Caco-2 (cell line): ENCODE data around the gene ABCC1. TPM values are rescaled to one million over a fixed set of nuclear protein-coding genes. Genes with fewer than 3 reads are reported as not detected.

Experiments
- BruUV-seq: library from RNA; stranded (reverse); fragments of 400-500 nt; replicated peaks from 2 replicates; lab custom pipeline; 2021; lab: Mats Ljungman, UMichigan
- CTCF ChIA-PET: fragments of 300-600 bp; sonication (Branson Sonifier 250); formaldehyde crosslinking; loops from one replicate; lab custom pipeline; 2022; ENCODE audit warnings: antibody characterized with exemption; lab: Charles Lee
- POLR2A ChIA-PET: fragments of 300-600 bp; sonication (Branson Sonifier 250); formaldehyde crosslinking; loops from one replicate; lab custom pipeline; 2022; ENCODE audit warnings: antibody characterized with exemption; lab: Charles Lee
- DNase-seq, 2 experiments: peaks; one replicate each; pipeline versions ENCODE4 v3.0.0 to v3.0.0-alpha.2; 2020 to 2022
- H3K27me3 ChIP-seq: replicated peaks from 2 replicates; pipeline ENCODE4 v1.6.0; 2011; ENCODE audit warnings: low read length; ENCODE audit not compliant: control insufficient read depth, insufficient read depth
- H3K36me3 ChIP-seq: 2 replicates; pipeline ENCODE4 v1.5.1; 2011; ENCODE audit warnings: low read length; ENCODE audit not compliant: control insufficient read depth, insufficient read depth
- H3K4me1 ChIP-seq: fragments of 250-450 bp; sonication (Bioruptor Pico); 2 replicates; pipeline ENCODE4 v1.5.1; 2020; ENCODE audit warnings: mild to moderate bottlenecking
- H3K4me3 ChIP-seq: 2 replicates; pipeline ENCODE4 v1.5.1; 2011; ENCODE audit warnings: low read depth, mild to moderate bottlenecking, control low read depth, low read length
- H3K9me3 ChIP-seq: fragments of 250-450 bp; sonication (Bioruptor Pico); 2 replicates; pipeline ENCODE4 v1.5.1; 2020; ENCODE audit warnings: mild to moderate bottlenecking, moderate library complexity
- H3K27ac Mint-ChIP-seq: one replicate; pipeline ENCODE4 v1.8.0; 2022; ENCODE audit warnings: mixed read lengths; ENCODE audit not compliant: unreplicated experiment
- H3K27me3 Mint-ChIP-seq: one replicate; pipeline ENCODE4 v1.8.0; 2022; ENCODE audit warnings: mixed read lengths; ENCODE audit not compliant: insufficient read depth, unreplicated experiment
- H3K36me3 Mint-ChIP-seq: one replicate; pipeline ENCODE4 v1.8.0; 2022; ENCODE audit warnings: mild to moderate bottlenecking, mixed read lengths; ENCODE audit not compliant: insufficient read depth, unreplicated experiment
- H3K4me1 Mint-ChIP-seq: one replicate; pipeline ENCODE4 v1.8.0; 2022; ENCODE audit warnings: low read depth, mixed read lengths; ENCODE audit not compliant: unreplicated experiment
- H3K4me3 Mint-ChIP-seq: one replicate; pipeline ENCODE4 v1.8.0; 2022; ENCODE audit warnings: mild to moderate bottlenecking, moderate library complexity, mixed read lengths; ENCODE audit not compliant: unreplicated experiment
- H3K9me3 Mint-ChIP-seq: one replicate; pipeline ENCODE4 v1.8.0; 2022; ENCODE audit warnings: mixed read lengths; ENCODE audit not compliant: unreplicated experiment
- intact Hi-C: fragments of 100-400 bp; cut with micrococcal nuclease; formaldehyde crosslinking; loops from one replicate; pipeline ENCODE4 v1.10.0; 2022; ENCODE audit not compliant: unreplicated experiment
- total RNA-seq: library from RNA; stranded (reverse); gene quantifications from 2 replicates; pipeline ENCODE4 v1.2.3, GENCODE V29; 2022
- TF ChIP-seq, protein P1 (sequence below), 2 experiments: fragments of 200-600 bp in 1 of 2; IDR thresholded peaks; 1 replicate in 1 of 2; 2 replicates in 1 of 2; pipeline versions ENCODE4 v1.5.1 to v1.8.0; 2011 to 2022; ENCODE audit warnings: antibody characterized with exemption in 1 of 2, control low read depth in 1 of 2, inconsistent platforms in 1 of 2, low read depth in 1 of 2, low read length in 1 of 2, mild to moderate bottlenecking in 1 of 2, moderate library complexity in 1 of 2; ENCODE audit not compliant: insufficient read depth in 1 of 2, severe bottlenecking in 1 of 2, unreplicated experiment in 1 of 2

ABCC1 gene
- total RNA-seq, 1 experiment from 2014 or later, result 22.3 TPM

DNA sequence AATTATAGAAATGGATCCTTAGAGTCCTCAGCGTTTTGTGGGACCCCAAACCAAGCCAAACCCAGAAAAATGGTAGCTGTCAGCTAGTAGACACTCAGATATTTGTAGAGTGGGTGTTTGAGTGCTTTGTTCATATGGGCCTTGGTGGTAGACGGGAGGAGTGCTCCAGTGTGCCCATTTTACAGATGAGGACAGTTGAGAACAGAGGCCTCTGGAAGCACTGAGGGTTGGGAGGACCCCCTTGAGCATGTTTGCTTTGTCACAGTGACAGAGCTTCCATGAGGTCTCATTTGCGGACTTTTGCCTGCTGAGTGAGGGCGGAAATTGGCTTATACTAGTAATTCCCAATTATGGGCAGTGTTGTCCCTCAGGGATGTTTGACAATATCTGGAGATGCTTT is 162.2 kb downstream of the ABCC1 start:
- no peak overlapping the region for H3K27ac Mint-ChIP-seq
- ChIA-PET POLR2A (no interaction called here), CTCF (no interaction called here)
- DNase-seq, result no peak
- H3K36me3 ChIP-seq, result no peaks in the 10 kb centered on the region; the same call in 1 of the 2 replicates
- H3K4me1 Mint-ChIP-seq, result no peaks in the 10 kb centered on the region
- TF ChIP-seq, protein P1, sequence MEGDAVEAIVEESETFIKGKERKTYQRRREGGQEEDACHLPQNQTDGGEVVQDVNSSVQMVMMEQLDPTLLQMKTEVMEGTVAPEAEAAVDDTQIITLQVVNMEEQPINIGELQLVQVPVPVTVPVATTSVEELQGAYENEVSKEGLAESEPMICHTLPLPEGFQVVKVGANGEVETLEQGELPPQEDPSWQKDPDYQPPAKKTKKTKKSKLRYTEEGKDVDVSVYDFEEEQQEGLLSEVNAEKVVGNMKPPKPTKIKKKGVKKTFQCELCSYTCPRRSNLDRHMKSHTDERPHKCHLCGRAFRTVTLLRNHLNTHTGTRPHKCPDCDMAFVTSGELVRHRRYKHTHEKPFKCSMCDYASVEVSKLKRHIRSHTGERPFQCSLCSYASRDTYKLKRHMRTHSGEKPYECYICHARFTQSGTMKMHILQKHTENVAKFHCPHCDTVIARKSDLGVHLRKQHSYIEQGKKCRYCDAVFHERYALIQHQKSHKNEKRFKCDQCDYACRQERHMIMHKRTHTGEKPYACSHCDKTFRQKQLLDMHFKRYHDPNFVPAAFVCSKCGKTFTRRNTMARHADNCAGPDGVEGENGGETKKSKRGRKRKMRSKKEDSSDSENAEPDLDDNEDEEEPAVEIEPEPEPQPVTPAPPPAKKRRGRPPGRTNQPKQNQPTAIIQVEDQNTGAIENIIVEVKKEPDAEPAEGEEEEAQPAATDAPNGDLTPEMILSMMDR (IDR thresholded peaks at IDR 0.05; ENCODE audit: insufficient read depth in 1 of 2, low read depth in 1 of 2, low read length in 1 of 2, severe bottlenecking in 1 of 2, unreplicated experiment in 1 of 2), result no peak
- no peaks in the 10 kb centered on the region for H3K27me3 Mint-ChIP-seq
- H3K27me3 ChIP-seq, result no peaks in the 10 kb centered on the region
- H3K9me3 ChIP-seq, result no peaks in the 10 kb centered on the region
- no TSS peak for BruUV-seq
- no peaks in the 10 kb centered on the region for H3K4me1 ChIP-seq
- intact Hi-C loops, result no loop called here
- H3K36me3 Mint-ChIP-seq, result peaks cover 39% of the 10 kb centered on the region
- no peak overlapping the region for H3K4me3 ChIP-seq
- no peak overlapping the region for H3K4me3 Mint-ChIP-seq
- no peaks in the 10 kb centered on the region for H3K9me3 Mint-ChIP-seq

DNA sequence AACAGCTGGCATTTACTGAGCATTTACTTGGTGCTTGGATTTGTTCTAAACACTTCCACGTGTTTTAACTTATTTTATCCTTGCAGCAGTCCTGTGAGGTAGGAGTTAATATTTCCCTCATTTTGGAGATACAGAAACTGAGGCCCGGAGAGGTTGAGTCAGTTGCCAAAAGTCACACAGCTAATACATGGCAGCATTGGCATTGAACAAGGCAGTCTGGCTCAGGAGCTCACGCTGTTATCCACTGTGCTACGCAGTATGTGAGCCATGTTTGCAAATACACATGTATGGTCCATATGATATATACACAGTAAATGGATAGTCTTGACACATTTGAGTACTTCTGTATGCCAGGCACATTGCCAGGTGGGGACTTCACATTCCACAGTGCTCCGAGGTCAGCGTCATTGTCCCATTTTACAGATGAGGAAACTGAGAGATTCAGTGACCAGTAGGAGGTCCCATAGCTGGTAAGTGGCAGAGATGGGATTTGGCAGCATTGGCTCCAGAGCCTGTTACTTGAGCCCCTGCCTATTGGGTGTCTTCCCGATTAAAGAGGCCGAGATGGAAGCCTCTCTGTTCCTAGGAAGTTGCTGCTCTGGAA is 163.1 kb downstream of the ABCC1 start:
- no peaks in the 10 kb centered on the region for H3K9me3 ChIP-seq
- TF ChIP-seq, protein P1 (IDR thresholded peaks at IDR 0.05; ENCODE audit: insufficient read depth in 1 of 2, low read depth in 1 of 2, low read length in 1 of 2, severe bottlenecking in 1 of 2, unreplicated experiment in 1 of 2), result no peak
- Mint-ChIP-seq H3K27ac (no peak overlapping the region), H3K27me3 (no peaks in the 10 kb centered on the region), H3K36me3 (peaks cover 47% of the 10 kb centered on the region), H3K4me3 (no peak overlapping the region), H3K9me3 (no peaks in the 10 kb centered on the region), H3K4me1 (no peaks in the 10 kb centered on the region)
- no peaks in the 10 kb centered on the region; the same call in 1 of the 2 replicates for H3K36me3 ChIP-seq
- no peak overlapping the region for H3K4me3 ChIP-seq
- no TSS peak for BruUV-seq
- CTCF ChIA-PET, result interaction anchor here (0.6 kb wide), 1 partner anchor 15 kb away, joined by 3 read pairs; no protein-coding TSS in a partner anchor
- POLR2A ChIA-PET, result no interaction called here
- no peaks in the 10 kb centered on the region for H3K4me1 ChIP-seq
- intact Hi-C loops, result no loop called here
- DNase-seq, result no peak
- no peaks in the 10 kb centered on the region for H3K27me3 ChIP-seq

DNA sequence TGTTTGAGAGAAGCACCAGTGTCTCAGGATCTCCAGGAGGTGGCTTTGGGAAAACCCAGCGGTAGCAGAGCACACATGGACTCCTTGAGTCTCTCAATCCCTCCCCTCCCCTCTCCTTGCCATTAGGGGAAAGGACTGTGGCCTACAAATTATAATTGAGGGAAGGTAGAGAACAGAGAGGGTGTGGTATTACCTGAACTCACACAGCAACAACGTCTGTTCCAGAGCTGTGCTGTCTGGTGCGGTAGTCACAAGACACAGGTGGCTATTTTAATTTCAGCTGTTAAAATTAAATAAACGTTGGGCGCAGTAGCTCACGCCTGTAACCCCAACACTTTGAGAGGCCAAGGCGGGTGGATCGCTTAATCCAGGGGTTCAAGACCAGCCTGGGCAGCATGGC is 163.7 kb downstream of the ABCC1 start:
- H3K36me3 ChIP-seq, result no peaks in the 10 kb centered on the region; the same call in 1 of the 2 replicates
- Mint-ChIP-seq H3K36me3 (peaks cover 52% of the 10 kb centered on the region), H3K9me3 (no peaks in the 10 kb centered on the region), H3K4me1 (no peaks in the 10 kb centered on the region), H3K27ac (no peak overlapping the region), H3K4me3 (no peak overlapping the region), H3K27me3 (no peaks in the 10 kb centered on the region)
- no peaks in the 10 kb centered on the region for H3K27me3 ChIP-seq
- no TSS peak for BruUV-seq
- no peaks in the 10 kb centered on the region for H3K4me1 ChIP-seq
- ChIA-PET POLR2A (no interaction called here), CTCF (no interaction called here)
- TF ChIP-seq, protein P1 (IDR thresholded peaks at IDR 0.05; ENCODE audit: insufficient read depth in 1 of 2, low read depth in 1 of 2, low read length in 1 of 2, severe bottlenecking in 1 of 2, unreplicated experiment in 1 of 2), result no peak
- H3K9me3 ChIP-seq, result no peaks in the 10 kb centered on the region
- DNase-seq, result no peak
- no peak overlapping the region for H3K4me3 ChIP-seq
- intact Hi-C loops, result no loop called here
